ENCODE measurements around the gene SH3GL2.

Gene SH3GL2

DNA sequence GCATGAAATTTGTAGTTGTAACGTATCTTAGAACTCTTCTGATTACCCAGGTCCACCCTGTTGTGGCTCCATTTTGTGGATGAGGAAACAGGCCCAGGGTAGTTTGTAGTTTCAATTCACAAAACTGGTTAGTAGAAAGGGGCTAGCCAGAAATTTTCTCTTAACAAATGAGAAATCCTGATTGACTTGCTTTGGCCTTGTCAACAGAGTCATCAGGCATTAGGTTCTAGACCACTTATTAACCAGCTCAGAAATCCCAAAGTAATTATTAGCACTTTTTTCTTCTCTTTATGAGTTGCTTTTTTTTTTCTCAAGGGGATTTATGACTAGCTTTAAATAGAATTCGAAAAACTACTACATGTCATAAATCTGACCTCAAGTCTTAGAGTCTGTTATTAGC is 160.2 kb downstream of the SH3GL2 start:
- Histone ChIP-seq H3K4me3 (ENCODE audit: low read depth, low read length) (no peak overlapping the region; the same call in 1 of the 2 replicates), H3K36me3 (no peaks in the 10 kb centered on the region), H3K27ac (peak overlapping the region; percentile 89)

GRCh38 chr9:17739736-17740135 is 160.9 kb downstream of the SH3GL2 start:
- Histone ChIP-seq H3K27me3 (ENCODE audit: insufficient read depth, low read depth, severe bottlenecking) (no peaks in the 10 kb centered on the region), H3K4me3 (ENCODE audit: low read depth, low read length) (no peak overlapping the region), H3K9me3 (ENCODE audit: severe bottlenecking) (no peaks in the 10 kb centered on the region), H3K27ac (peak overlapping the region; percentile 89), H3K36me3 (no peaks in the 10 kb centered on the region)
- TF ChIP-seq CTCF (IDR thresholded peaks at IDR 0.05; ENCODE audit: low read depth, low read length), result no peak
- no peak for DNase-seq

More for the DNA sequence above, 160.2 kb downstream of the SH3GL2 start:
- no peak for TF ChIP-seq CTCF (IDR thresholded peaks at IDR 0.05; ENCODE audit: low read depth, low read length)
- Histone ChIP-seq H3K9me3 (ENCODE audit: severe bottlenecking) (no peaks in the 10 kb centered on the region), H3K27me3 (ENCODE audit: insufficient read depth, low read depth, severe bottlenecking) (no peaks in the 10 kb centered on the region)
- DNase-seq, result peak; percentile 24

- TF ChIP-seq CTCF (IDR thresholded peaks at IDR 0.05; ENCODE audit: low read depth, low read length), result peak; percentile 68
- Histone ChIP-seq H3K9me3 (ENCODE audit: severe bottlenecking) (no peaks in the 10 kb centered on the region), H3K27ac (no peak overlapping the region), H3K36me3 (no peaks in the 10 kb centered on the region), H3K27me3 (ENCODE audit: insufficient read depth, low read depth, severe bottlenecking) (no peaks in the 10 kb centered on the region), H3K4me3 (ENCODE audit: low read depth, low read length) (no peak overlapping the region)
- peak; percentile 41 for DNase-seq
These were observed 163.2 kb downstream of the SH3GL2 start for GRCh38 chr9:17742067-17742466.

- no peak for DNase-seq
- TF ChIP-seq CTCF (IDR thresholded peaks at IDR 0.05; ENCODE audit: low read depth, low read length), result no peak
- no peaks in the 10 kb centered on the region for H3K9me3 ChIP-seq (ENCODE audit: severe bottlenecking)
- H3K4me3 ChIP-seq (ENCODE audit: low read depth, low read length), result no peak overlapping the region
- no peak overlapping the region for H3K27ac ChIP-seq
- H3K27me3 ChIP-seq (ENCODE audit: insufficient read depth, low read depth, severe bottlenecking), result no peaks in the 10 kb centered on the region
- H3K36me3 ChIP-seq, result peaks cover 8% of the 10 kb centered on the region; the same call in 1 of the 2 replicates
These were observed 165.9 kb downstream of the SH3GL2 start for GRCh38 chr9:17744786-17745185.

- no peaks in the 10 kb centered on the region for H3K27me3 ChIP-seq (ENCODE audit: insufficient read depth, low read depth, severe bottlenecking)
- no peak for TF ChIP-seq CTCF (IDR thresholded peaks at IDR 0.05; ENCODE audit: low read depth, low read length)
- H3K4me3 ChIP-seq (ENCODE audit: low read depth, low read length), result no peak overlapping the region
- H3K9me3 ChIP-seq (ENCODE audit: severe bottlenecking), result no peaks in the 10 kb centered on the region
- no peak overlapping the region for H3K27ac ChIP-seq
- DNase-seq, result no peak
- H3K36me3 ChIP-seq, result peaks cover 8% of the 10 kb centered on the region; the same call in 1 of the 2 replicates
These were observed 171.4 kb downstream of the SH3GL2 start for GRCh38 chr9:17750269-17750668.

- DNase-seq, result peak; percentile 42
- TF ChIP-seq CTCF (IDR thresholded peaks at IDR 0.05; ENCODE audit: low read depth, low read length), result no peak
- Histone ChIP-seq H3K9me3 (ENCODE audit: severe bottlenecking) (peaks cover under 1% of the 10 kb centered on the region), H3K27me3 (ENCODE audit: insufficient read depth, low read depth, severe bottlenecking) (no peaks in the 10 kb centered on the region), H3K27ac (peak overlapping the region; percentile 12; the same call in 1 of the 2 replicates), H3K36me3 (peaks cover 8% of the 10 kb centered on the region; the same call in 1 of the 2 replicates), H3K4me3 (ENCODE audit: low read depth, low read length) (no peak overlapping the region)
These were observed 172.6 kb downstream of the SH3GL2 start for GRCh38 chr9:17751486-17751885.
